HG02759 (cell line): ENCODE measurements around the gene ZNF77.
"Not testable (repeated sequence)": the region's sequence is repeated elsewhere in the genome, so short reads cannot be mapped to it uniquely, and the experiment has no call there.

Source experiments
- ATAC-seq: cut with Tn5 transposase; IDR thresholded peaks from one replicate; pipeline ENCODE4 v1.9.1; 2021; ENCODE audit warnings: mild to moderate bottlenecking, moderate library complexity; ENCODE audit not compliant: unreplicated experiment

ZNF77 gene

GRCh38 chr19:2923510-2923909 is 21.3 kb downstream of the ZNF77 start:
- ATAC-seq: no peak

GRCh38 chr19:2922987-2923386 is 21.8 kb downstream of the ZNF77 start:
- ATAC-seq: no peak

GRCh38 chr19:2917275-2918184 is 27.2 kb downstream of the ZNF77 start:
- no peak for ATAC-seq

- ATAC-seq: no peak
These were observed 32.5 kb downstream of the ZNF77 start for GRCh38 chr19:2912306-2912705.

- no peak for ATAC-seq
These were observed 38.1 kb downstream of the ZNF77 start for GRCh38 chr19:2906631-2907195.

GRCh38 chr19:2905918-2906519 is 38.8 kb downstream of the ZNF77 start:
- ATAC-seq: no peak

GRCh38 chr19:2903326-2903725 is 41.4 kb downstream of the ZNF77 start:
- not testable (repeated sequence) for ATAC-seq

- no peak for ATAC-seq
These were observed 42.1 kb downstream of the ZNF77 start for GRCh38 chr19:2902590-2903218.

- peak; percentile 93 for ATAC-seq
These were observed 44.2 kb downstream of the ZNF77 start, which contains the start of gene ZNF57 for GRCh38 chr19:2900296-2901252. Gene ZNF57, plus strand, starts transcription at chr19:2900928. Its CDS starts 118 bp downstream, at chr19:2901046.

GRCh38 chr19:2896694-2897093 is 48.1 kb downstream of the ZNF77 start:
- no peak for ATAC-seq

GRCh38 chr19:2890531-2890930 is 54.2 kb downstream of the ZNF77 start:
- ATAC-seq: not testable (repeated sequence)

GRCh38 chr19:2888731-2889224 is 56.0 kb downstream of the ZNF77 start:
- ATAC-seq: no peak

GRCh38 chr19:2887391-2887914 is 57.3 kb downstream of the ZNF77 start:
- ATAC-seq: no peak

- no peak for ATAC-seq
These were observed 59.0 kb downstream of the ZNF77 start for GRCh38 chr19:2885736-2886135.

GRCh38 chr19:2883686-2884439 is 60.9 kb downstream of the ZNF77 start:
- no peak for ATAC-seq
